ENCODE data around the gene NBR1.
"Not testable (repeated sequence)": the region's sequence is repeated elsewhere in the genome, so short reads cannot be mapped to it uniquely, and the experiment has no call there.

NBR1 gene

GRCh38 chr17:43153197-43153835 is 17.7 kb upstream of the NBR1 start:
- DNase-seq (ENCODE audit: low read depth in 2 of 2): not testable (repeated sequence)

- no peak for DNase-seq (ENCODE audit: low read depth in 2 of 2)
These were observed 15.3 kb upstream of the NBR1 start for GRCh38 chr17:43155666-43156065.

- DNase-seq (ENCODE audit: low read depth in 2 of 2): not testable (repeated sequence)
These were observed 11.8 kb upstream of the NBR1 start for GRCh38 chr17:43159232-43159631.

GRCh38 chr17:43159957-43160356 is 11.1 kb upstream of the NBR1 start:
- DNase-seq (ENCODE audit: low read depth in 2 of 2): not testable (repeated sequence)

- DNase-seq (ENCODE audit: low read depth in 2 of 2): not testable (repeated sequence)
These were observed 5.0 kb upstream of the NBR1 start for GRCh38 chr17:43165971-43166370.

GRCh38 chr17:43169561-43170139 is 1.4 kb upstream of the NBR1 start:
- peak in 1 of 2 donors; percentile 12 for DNase-seq (ENCODE audit: low read depth in 2 of 2)

- peak; percentile 78 to 81 for DNase-seq (ENCODE audit: low read depth in 2 of 2)
These were observed 761 bp upstream of the NBR1 start for GRCh38 chr17:43170140-43170765.

- no peak for DNase-seq (ENCODE audit: low read depth in 2 of 2)
These were observed 823 bp downstream of the NBR1 start for GRCh38 chr17:43171586-43172487.

- DNase-seq (ENCODE audit: low read depth in 2 of 2): no peak
These were observed 4.5 kb downstream of the NBR1 start for GRCh38 chr17:43175213-43176118.

- DNase-seq (ENCODE audit: low read depth in 2 of 2): no peak
These were observed 5.1 kb downstream of the NBR1 start for GRCh38 chr17:43176119-43176570.

- DNase-seq (ENCODE audit: low read depth in 2 of 2): no peak
These were observed 12.9 kb downstream of the NBR1 start for GRCh38 chr17:43183921-43184320.

GRCh38 chr17:43186656-43187055 is 15.6 kb downstream of the NBR1 start:
- not testable (repeated sequence) for DNase-seq (ENCODE audit: low read depth in 2 of 2)

GRCh38 chr17:43193251-43193650 is 22.2 kb downstream of the NBR1 start:
- no peak for DNase-seq (ENCODE audit: low read depth in 2 of 2)

GRCh38 chr17:43199633-43200032 is 28.6 kb downstream of the NBR1 start:
- no peak for DNase-seq (ENCODE audit: low read depth in 2 of 2)

- DNase-seq (ENCODE audit: low read depth in 2 of 2): no peak
These were observed 29.1 kb downstream of the NBR1 start for GRCh38 chr17:43200127-43200526.

- not testable (repeated sequence) for DNase-seq (ENCODE audit: low read depth in 2 of 2)
These were observed 32.0 kb downstream of the NBR1 start for GRCh38 chr17:43203013-43203412.

GRCh38 chr17:43210576-43210975 is 39.6 kb downstream of the NBR1 start:
- no peak for DNase-seq (ENCODE audit: low read depth in 2 of 2)

- DNase-seq (ENCODE audit: low read depth in 2 of 2): no peak
These were observed 40.1 kb downstream of the NBR1 start for GRCh38 chr17:43211123-43211479.

- DNase-seq (ENCODE audit: low read depth in 2 of 2): peak; percentile 53 to 63
These were observed 40.7 kb downstream of the NBR1 start, which contains the start of gene TMEM106A for GRCh38 chr17:43211480-43212402. TSS of gene TMEM106A (plus strand) at chr17:43211875. CDS start at chr17:43213042, 1,167 bp downstream.
